HG02970 (cell line): ENCODE data around the gene SAFB.
"Not testable (repeated sequence)": the region's sequence is repeated elsewhere in the genome, so short reads cannot be mapped to it uniquely, and the experiment has no call there.

ENCODE experiments used
- ATAC-seq: cut with Tn5 transposase; IDR thresholded peaks from one replicate; pipeline ENCODE4 v1.9.1; 2021; ENCODE audit warnings: mild to moderate bottlenecking, moderate library complexity, moderate number of reproducible peaks; ENCODE audit not compliant: unreplicated experiment, low FRiP score

The SAFB gene

GRCh38 chr19:5694956-5695648, 72.2 kb downstream of the SAFB start:
- no peak for ATAC-seq

GRCh38 chr19:5695649-5696195, 72.8 kb downstream of the SAFB start:
- ATAC-seq: no peak

DNA sequence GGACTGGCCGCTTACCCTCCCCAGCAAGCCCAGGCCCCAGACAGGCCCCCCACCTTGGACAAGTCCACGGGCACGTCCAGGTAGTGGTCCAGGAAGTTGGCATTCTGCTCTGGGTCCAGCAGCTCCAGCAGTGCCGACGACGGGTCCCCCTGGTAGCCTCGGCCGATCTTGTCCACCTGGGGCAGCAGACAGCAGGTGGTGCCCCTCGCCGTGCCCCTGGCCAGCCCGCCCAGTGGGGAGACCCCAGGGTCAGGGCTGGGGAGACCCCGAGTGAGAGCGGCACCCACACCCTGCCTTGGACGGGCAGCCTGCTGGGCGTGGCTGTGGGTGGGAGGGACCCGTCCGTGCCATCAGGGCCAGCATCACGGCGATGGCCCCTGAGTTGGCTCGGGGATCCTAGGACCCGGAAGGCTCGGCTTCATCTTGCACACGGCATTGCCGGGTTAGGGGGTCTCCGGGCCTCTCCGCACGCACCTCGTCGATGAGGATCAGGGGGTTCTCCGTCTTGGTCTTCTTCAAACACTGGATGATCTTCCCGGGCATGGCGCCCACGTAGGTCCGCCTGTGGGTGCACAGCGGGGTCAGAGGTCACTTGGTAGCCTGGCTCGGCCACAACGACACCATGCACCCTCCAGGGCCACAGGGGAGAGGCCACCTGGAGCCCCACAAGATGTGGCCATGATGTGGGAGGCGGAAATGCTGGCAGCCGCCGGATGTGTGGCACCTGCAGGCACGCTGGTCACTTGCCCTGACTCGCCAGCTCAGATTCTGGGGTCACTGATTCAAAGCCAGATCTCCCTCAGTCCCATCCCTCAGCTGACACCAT, 73.5 kb downstream of the SAFB start:
- ATAC-seq: no peak

DNA sequence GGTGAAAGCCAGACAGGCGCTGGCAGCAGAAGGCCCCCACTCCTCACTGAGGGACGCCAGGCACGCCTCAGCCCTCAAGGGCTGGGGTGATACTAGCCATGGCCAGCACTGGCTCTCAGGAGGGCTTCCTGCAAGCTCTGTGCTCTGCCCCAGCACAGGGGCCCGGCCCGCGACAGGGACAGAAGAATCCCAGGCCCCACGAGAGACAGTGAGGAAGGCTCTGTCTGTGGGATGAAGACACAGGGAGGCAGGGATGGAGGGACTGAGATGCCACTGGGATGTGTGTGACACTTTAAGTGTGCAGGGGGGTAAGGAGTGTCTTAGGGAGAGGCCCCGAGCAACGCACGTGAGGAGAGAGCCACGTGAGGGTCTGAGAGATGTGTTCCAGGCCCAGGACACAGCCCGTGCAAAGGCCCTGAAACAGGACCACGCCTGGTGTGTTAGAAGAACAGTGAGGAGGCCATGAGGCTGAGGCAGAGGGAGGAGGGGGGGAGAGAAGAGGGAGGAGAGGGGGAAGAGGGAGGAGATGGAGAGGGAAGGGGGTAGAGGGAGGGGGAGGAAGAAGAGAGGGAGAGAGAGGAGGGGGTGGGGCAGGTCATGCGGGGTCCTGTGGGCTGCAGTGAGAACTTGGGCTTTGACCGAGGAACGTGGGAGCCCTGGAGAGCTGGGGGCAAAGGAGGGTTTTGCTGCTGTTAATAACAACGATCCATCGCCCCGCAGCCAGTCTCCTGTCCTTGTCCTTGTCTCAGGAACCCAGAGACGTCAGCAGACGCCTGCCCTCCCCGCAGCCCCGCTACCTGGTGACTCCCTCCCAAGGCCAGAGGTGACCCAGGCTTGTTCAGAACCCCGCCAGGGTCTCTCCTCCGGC, 74.4 kb downstream of the SAFB start:
- ATAC-seq: no peak

- no peak for ATAC-seq
Measured at GRCh38 chr19:5697890-5698634, 75.2 kb downstream of the SAFB start.

GRCh38 chr19:5698635-5699422, 75.9 kb downstream of the SAFB start:
- no peak for ATAC-seq

GRCh38 chr19:5700455-5701092, 77.7 kb downstream of the SAFB start:
- no peak for ATAC-seq

GRCh38 chr19:5702053-5702410, 79.1 kb downstream of the SAFB start:
- ATAC-seq: not testable (repeated sequence)

DNA sequence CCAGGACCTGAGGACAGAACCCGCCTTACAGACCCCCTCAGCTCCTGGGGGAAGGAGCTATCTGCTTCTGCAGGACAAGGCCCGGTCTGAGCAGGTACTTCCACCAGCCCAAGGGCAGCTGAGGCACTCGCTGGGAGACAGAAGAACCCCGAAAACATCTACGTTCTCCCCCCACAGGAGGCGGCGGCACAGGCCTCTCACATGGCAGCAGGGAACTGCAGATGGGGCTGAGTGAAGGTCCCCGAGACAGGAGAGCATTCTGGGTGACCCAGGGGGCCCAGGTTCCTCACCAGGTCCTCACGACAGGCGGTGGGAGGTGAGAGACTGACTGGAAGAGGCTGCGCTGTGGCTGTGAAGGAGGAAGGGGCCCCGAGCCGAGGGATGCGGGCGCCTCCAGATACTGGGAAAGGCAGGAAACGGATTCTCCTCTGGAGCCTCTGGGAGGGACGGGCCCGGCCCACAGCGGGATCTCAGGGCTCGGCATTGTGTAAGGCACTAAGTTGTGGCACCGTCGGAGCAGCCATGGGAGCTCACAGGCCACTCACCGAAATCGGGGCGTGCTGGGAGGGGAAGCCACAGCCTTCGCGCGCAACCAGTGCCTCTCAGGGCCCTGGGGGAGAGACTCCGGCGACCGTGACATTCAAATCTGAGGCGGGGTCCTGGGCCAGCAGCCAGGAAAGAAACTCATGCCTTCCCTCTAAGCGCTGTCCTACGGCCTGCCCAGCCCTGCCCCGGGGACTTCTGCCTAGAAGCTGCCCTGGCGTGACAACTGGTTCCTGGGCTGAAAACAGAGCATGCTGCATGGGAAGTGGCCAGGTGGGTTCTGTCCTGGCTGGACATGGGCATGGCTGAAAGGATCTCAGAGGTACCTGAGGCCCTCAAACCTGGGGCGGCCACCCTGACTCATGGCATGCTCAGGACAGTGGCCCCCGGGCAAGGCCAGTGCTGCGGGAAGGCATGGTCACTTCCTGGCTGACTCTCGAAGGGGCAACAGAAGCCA, 81.2 kb downstream of the SAFB start:
- no peak for ATAC-seq

GRCh38 chr19:5705552-5705951, 82.7 kb downstream of the SAFB start:
- no peak for ATAC-seq

DNA sequence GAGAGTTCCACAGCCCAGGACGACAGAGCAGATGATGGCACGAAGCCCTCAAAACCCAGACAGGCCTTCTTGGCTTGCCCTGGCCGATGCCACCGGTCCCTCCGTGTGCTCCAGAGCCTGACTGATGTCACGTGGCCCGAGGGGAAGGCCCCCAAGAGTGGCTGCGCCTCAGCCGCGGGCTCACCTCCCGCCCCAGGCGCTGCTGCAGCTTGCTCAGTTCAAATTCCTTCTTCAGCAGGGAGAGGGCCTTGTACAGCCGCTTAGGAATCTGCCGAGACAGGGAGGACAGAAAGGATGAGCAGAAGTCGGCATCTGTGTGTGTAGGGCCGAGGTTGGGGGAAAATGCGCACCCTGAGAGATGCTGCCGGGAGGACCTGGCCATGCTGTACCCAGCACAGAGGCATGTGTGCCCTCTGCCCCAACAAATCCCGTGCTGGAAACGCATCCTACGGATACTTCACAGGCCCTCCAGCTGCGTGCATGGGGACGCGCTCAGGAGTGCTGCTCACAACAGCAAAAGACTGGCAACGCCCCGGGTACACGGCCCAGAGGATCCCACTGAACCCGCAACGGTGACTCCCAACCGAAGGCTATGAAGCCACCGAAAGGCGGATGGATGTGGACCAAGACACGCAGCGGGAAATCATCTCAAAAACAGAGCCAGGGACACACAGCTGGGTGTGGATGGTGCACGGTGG, 84.1 kb downstream of the SAFB start:
- no peak for ATAC-seq

GRCh38 chr19:5707576-5708575, 85.0 kb downstream of the SAFB start:
- ATAC-seq: no peak

DNA sequence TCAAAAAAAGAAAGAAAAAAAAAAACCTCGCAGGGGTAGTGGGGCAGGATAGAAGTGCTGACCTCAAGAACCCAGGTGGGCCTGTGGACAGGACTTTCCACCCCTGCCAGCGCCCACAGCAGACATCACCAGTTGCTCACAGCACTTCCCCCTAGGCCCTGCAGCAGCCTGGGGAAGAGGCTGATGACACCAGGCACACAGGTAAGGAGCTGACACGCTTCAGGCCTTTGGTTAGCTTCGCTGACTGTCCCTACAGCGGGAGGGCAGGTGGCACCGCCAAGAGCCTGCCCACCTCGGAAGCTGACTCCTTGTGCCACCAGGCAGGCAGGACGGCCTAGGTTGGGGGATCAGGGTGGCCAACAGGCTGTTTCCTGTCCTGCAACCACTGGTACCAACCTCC, 88.1 kb downstream of the SAFB start:
- ATAC-seq: no peak

DNA sequence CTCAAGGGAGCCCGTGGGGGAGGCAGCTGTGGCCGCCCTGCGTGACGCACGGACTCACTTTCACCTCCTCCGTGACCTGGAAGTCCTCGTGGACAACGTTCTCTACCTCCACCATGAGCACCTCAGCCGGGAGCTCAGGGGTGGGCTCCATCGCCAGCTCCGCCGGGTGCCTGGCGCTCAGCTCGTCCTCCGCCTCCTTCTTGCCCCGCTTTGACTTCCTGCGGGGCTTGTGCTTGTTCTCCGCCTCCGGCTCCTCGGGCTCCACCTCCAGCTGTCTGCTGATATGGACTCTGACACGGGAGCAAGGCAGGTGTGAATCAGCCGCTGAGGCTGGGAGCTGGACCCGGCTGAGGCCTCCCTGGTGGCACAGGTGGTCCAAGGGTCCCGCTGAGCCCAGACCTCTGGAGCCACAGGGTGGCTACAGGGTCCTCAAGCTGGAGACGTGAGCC, 88.9 kb downstream of the SAFB start:
- no peak for ATAC-seq

DNA sequence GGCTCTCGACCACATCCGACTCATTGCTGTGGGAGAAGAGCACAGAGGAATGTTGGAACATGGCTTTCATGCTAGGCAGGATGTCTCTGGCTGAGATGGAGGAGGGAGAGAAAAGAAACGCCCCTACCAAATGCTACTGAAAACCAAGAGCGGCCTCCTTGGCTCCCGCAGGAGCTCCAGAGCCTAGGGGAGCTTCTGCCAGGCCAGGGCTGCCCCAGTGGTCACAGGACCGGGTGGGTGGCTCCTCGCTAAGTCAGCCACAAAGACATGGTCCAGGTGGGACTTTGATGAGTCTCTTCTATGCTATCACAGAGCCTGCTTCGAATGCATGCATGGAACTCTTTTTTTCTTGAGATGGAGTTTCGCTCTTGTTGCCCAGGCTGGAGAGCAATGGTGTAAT, 90.3 kb downstream of the SAFB start:
- ATAC-seq: no peak

- ATAC-seq: no peak
Measured at GRCh38 chr19:5714816-5715215, 91.9 kb downstream of the SAFB start.
